GM19023 (cell line): ENCODE results near the gene BRD3OS.
A peak's percentile ranks its signal among the peaks of the same experiment; 100 is the strongest.
"Not testable (repeated sequence)": the region's sequence is repeated elsewhere in the genome, so short reads cannot be mapped to it uniquely, and the experiment has no call there.

Experiments
- ATAC-seq: cut with Tn5 transposase; IDR thresholded peaks from one replicate; pipeline ENCODE4 v1.9.1; 2021; ENCODE audit warnings: mild to moderate bottlenecking, moderate library complexity; ENCODE audit not compliant: unreplicated experiment

Gene BRD3OS

GRCh38 chr9:133987946-133988665 lies 37.2 kb upstream of the BRD3OS start:
- no peak for ATAC-seq

- ATAC-seq, result not testable (repeated sequence)
Measured at GRCh38 chr9:133988771-133989170, 36.5 kb upstream of the BRD3OS start.

GRCh38 chr9:133989625-133990365 lies 35.5 kb upstream of the BRD3OS start:
- ATAC-seq, result no peak

GRCh38 chr9:133990366-133991213 lies 34.7 kb upstream of the BRD3OS start:
- no peak for ATAC-seq

DNA sequence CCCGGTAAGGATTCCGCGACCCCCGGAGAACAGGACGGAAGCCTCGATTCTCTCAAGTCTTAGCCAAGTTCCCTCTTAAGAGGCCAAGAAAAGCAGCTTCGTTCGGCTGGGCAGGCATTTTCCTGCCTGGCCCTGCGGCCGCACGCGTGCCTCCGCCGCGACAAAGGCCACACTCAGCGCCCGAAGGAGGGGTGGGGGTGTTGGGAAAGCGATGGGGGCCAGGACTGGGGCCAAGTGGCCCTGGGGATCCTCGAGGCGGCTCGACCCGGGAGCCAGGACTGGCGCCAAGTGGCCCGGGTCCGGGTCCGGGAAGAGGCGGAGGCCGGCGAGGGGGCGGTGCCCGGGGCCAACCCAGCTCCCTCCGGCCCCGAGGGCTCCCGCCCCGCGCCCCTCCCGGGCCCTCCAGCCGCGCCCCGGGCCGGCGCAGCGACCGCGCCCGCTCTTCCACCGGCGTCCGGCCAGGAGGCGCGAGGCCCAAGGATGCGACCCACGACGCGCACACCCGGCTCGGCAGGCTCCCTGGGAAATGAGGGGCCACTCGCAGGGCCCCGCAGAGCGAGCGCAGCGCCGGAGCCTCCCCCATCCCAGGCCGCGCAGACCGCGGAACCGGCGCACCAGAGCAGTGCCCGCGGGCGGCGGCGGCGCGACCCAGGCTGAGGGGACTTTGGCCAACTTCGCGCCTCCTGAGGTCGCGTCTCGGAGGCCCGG lies 33.9 kb upstream of the BRD3OS start:
- ATAC-seq, result peak; percentile 4

- peak; percentile 44 for ATAC-seq
Measured at GRCh38 chr9:133991964-133992779, 33.1 kb upstream of the BRD3OS start, which contains the start of gene VAV2. Gene VAV2 (minus strand): TSS chr9:133992324. CDS start chr9:133992278, 46 bp downstream.

DNA sequence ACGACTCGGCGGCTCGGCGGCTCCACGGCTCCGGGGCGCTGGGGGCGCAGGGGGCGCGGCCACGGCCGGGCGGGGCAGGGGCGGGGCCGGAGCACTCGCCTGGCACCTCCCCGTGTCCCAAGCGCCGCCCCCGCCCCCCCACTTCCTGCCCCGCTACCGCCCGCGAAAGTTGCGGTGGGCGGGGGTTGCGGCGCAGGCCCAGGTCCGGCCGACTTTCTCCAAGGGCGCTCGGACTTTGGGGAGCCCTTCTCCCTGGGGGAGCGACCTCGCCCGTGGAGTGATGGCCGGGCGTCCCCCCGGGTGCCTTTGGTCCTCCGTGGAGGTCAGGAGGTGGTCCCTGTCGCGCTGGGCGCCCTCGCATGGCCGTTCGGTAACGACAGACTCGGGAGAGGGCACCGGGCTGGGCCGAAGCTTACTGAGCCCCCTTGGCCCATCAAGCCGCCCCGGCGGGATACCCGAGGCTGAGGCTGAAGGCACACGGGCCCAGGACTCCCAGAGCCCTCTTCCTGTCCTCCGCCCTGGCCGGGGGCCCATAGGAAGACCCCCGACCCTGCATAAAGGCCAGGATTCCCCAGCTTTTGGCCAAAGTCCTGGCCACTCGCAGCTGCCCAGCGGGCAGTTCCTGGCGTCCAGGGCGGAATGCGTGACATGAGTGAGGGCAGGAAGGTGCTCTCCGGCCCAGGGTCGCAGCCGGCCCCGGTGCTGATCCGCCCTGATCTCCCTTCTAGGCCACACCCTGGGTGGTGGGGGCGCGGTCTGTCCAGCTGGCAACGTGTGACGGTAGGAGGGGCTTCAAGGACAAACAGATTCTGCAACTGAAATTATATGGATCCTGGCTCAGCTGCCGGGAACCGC lies 32.3 kb upstream of the BRD3OS start:
- ATAC-seq, result peak; percentile 61

GRCh38 chr9:133993635-133994253 lies 31.5 kb upstream of the BRD3OS start:
- no peak for ATAC-seq

DNA sequence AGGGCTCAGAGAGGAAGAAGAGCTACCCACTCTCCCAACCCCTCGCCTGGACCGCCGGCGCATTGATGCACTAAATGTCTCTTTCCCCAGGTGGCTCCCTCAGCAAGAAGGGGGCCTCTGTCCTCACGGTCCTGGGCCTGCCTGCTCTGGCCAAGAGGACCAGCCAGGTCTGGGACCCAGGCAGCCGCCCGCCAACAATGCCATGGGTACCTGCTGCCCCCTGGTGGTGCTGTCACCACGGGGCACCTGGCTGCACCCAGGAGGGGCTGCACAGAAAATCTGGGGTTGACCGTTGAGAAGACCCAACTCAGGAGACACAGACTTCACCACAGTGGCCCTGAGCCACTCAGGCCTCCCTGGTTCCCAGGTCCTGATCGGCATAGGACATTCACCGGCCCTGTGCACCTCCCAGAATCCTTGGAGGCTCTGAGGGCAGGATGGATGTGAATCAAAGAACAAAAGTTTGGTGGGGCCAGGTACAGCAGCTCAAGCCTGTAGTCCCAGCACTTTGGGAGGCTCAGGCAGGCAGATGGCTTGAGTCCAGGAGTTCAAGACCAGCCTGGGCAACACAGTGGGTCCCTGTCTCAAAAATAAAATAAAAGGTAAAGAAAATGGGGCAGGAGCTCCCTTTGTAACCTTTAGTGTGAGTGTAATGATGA lies 30.8 kb upstream of the BRD3OS start:
- no peak for ATAC-seq

GRCh38 chr9:133995012-133995896 lies 30.0 kb upstream of the BRD3OS start:
- no peak for ATAC-seq

DNA sequence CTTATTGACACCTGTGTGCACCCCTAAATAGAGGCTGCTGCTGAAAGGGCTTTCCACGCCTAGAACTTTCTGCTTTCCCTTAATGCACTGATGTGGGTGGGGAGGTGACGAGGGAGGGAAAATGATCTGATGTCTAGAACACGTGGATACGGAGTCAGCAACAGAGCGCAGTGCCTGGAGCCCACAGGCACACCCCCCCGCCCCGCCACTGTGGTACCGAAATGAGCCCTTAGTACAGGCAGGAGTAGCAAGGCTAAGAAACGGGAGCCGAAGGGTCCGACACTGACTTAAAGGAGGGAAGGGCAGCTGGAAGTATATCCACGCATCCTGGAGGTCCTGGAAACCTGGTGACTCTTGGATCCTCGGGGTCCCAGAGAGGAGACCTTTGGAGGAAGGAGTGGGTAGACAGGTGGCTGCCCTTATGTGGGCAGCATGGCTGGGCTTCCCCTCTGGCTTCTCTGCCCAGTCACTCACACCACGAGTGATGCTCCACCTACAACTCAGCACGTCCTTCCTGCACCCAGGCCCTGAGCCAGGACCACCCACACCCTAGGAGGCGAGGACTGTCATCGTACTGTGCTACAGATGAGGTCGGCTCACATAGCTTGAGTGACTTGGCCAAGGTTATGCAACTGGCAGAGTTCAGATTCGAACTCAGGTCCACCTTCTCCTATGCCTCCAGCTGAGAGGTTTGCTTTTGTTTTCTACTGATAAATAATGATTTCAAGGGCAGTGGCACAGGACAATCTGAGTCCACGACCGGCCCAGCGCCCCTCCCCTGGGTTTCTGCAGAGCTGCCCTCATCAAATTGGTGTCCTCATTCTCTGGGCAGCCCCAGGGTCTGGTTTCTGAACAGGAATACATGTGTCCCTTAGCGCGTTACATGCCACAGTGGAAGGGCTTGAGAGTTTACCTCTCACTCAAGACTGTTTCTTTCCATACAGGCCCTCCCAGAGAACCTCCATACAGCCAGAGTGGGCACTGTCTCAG lies 28.5 kb upstream of the BRD3OS start:
- no peak for ATAC-seq

GRCh38 chr9:133997584-133997983 lies 27.7 kb upstream of the BRD3OS start:
- no peak for ATAC-seq

DNA sequence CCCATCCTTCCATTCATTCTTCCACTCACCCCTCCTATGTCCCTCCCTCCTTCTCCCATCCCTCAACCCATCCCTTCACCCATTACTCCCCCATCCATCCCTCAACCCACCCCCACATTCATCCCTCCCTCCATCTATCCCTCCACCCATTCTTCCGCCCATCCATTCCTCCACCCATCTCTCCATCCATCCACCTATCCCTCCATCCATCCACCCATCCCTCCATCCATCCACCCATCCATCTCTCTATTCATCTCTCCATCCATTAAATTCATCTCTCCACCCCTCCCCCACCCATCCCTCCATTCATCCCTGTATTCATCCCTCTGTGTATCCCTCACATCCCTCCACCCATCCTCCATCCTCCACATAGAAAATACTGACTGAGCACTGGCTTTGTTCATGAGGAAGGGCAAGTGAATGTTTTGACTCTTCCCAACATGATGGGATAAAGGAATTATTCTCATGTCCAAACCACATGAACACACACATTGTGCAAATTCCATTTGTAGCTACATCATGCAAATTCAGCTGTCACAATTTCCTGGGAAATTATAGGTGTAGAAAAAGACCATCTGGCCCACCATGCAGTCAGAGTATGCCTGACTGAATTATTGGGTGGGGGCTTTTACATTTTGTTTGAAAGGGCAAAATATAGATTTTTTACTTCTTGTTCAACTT lies 26.2 kb upstream of the BRD3OS start:
- ATAC-seq, result no peak

GRCh38 chr9:133999851-134000265 lies 25.4 kb upstream of the BRD3OS start:
- ATAC-seq, result no peak

- ATAC-seq, result no peak
Measured at GRCh38 chr9:134002796-134003195, 22.5 kb upstream of the BRD3OS start.
